Omental fat pad (tissue), 4 donors: Measurements from ENCODE around the gene BCL6B. TPM values are rescaled to one million over a fixed set of nuclear protein-coding genes. Genes with fewer than 3 reads are reported as not detected.
"Not testable (repeated sequence)": the region's sequence is repeated elsewhere in the genome, so short reads cannot be mapped to it uniquely, and the experiment has no call there.

Source experiments
- ATAC-seq: fragments of 150-250 bp; one replicate; pipeline ENCODE4 v1.9.1; 2016; ENCODE audit warnings: mild to moderate bottlenecking, moderate library complexity; ENCODE audit not compliant: low FRiP score
- DNase-seq: peaks from one replicate; pipeline ENCODE4 v3.0.0-alpha.2; 2019; ENCODE audit warnings: low spot score
- total RNA-seq, 4 donors: library from RNA; depleted of rRNA; stranded (reverse); fragments of >200 nt; gene quantifications; one replicate each; pipeline ENCODE4 v1.1.0, GENCODE V29; 2016
- TF ChIP-seq, protein P1 (sequence below), 3 donors: fragments of 450-650 bp; IDR thresholded peaks; one replicate each; pipeline ENCODE4 v1.5.1; 2016 to 2017; ENCODE audit warnings: antibody characterized with exemption in 3 of 3, mild to moderate bottlenecking in 3 of 3, moderate library complexity in 2 of 3

The BCL6B gene
- total RNA-seq, 4 donors from 2014 or later: 4.6 to 11.2 (median 8.2) TPM

DNA sequence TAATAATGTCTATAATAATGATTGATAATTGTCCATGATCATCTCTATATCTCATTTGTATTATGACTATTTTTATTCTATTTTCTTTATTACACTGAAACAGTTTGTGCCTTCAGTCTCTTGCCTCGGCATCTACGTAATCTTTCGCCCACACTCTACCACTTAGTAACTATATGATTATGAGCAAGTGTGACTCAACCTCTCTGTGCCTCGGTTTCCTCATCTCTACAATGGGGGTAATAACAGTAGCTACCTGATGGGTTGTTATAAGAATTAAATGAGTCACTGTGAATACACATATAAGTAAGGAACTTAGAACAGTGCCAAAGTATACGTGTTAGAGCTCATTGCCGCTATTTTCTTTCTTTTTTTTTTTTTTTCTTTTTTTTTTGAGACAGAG is 24.7 kb downstream of the BCL6B start:
- TF ChIP-seq, protein P1, sequence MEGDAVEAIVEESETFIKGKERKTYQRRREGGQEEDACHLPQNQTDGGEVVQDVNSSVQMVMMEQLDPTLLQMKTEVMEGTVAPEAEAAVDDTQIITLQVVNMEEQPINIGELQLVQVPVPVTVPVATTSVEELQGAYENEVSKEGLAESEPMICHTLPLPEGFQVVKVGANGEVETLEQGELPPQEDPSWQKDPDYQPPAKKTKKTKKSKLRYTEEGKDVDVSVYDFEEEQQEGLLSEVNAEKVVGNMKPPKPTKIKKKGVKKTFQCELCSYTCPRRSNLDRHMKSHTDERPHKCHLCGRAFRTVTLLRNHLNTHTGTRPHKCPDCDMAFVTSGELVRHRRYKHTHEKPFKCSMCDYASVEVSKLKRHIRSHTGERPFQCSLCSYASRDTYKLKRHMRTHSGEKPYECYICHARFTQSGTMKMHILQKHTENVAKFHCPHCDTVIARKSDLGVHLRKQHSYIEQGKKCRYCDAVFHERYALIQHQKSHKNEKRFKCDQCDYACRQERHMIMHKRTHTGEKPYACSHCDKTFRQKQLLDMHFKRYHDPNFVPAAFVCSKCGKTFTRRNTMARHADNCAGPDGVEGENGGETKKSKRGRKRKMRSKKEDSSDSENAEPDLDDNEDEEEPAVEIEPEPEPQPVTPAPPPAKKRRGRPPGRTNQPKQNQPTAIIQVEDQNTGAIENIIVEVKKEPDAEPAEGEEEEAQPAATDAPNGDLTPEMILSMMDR (IDR thresholded peaks at IDR 0.05): no peak
- ATAC-seq: no peak

DNA sequence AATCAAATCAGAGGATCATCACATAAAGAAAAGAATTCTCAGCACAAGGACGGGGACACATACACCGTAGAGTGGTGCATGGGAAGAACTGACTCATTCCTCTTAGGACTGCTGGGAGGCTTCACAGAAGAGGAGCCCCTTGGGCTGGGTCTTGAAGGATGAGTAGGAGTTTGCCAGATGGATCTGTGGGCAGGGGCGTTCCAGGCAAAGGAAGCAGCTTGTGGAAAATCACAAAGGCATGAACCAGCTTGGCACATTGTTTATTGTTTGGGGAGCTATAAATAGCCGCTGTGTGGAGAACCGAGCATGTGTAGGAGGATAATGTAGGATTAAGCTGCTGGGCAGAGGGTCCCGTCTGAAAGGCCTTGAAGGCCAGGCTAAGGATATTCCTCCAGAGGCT is 26.1 kb downstream of the BCL6B start:
- TF ChIP-seq, protein P1 (IDR thresholded peaks at IDR 0.05): no peak
- no peak for ATAC-seq
- DNase-seq: no peak

More for the DNA sequence above, 24.7 kb downstream of the BCL6B start:
- DNase-seq: no peak

DNA sequence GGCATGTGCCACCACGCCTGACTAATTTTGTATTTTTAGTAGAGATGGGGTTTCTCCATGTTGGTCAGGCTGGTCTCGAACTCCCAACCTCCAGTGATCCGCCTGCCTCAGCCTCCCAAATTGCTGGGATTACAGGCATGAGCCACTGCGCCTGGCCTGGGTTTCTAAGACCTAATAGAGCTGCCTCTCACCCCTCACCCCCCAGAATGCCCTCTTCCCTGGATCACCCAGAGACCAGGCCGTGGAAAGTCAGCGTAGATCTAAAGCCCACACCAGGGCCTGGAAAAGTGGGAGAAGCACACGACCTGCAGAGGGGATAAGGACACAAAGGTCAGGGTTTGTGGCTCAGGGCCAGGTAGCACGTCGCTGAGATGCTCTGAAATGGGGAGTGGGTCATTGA is 27.7 kb downstream of the BCL6B start:
- not testable (repeated sequence) for DNase-seq, ATAC-seq

DNA sequence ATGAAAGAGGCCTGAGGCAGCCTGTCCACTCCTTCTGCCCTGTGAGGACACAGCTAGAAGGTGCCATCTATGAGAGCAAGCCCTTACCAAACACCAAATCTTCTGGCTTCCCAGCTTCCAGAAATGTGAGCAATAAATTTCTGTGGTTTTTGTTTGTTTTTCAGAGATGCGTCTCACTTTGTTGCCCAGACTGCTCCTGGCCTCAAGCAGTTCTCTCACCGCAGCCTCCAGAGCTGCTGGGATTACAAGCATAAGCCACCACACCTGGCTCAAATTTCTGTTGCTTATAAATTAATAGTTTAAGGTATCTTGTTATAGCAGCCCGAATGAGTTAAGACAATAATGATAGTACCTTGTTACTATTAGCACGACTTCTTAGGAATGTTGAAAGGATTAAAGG is 33.5 kb downstream of the BCL6B start:
- no peak for ATAC-seq
- TF ChIP-seq, protein P1 (IDR thresholded peaks at IDR 0.05): no peak
- DNase-seq: no peak

DNA sequence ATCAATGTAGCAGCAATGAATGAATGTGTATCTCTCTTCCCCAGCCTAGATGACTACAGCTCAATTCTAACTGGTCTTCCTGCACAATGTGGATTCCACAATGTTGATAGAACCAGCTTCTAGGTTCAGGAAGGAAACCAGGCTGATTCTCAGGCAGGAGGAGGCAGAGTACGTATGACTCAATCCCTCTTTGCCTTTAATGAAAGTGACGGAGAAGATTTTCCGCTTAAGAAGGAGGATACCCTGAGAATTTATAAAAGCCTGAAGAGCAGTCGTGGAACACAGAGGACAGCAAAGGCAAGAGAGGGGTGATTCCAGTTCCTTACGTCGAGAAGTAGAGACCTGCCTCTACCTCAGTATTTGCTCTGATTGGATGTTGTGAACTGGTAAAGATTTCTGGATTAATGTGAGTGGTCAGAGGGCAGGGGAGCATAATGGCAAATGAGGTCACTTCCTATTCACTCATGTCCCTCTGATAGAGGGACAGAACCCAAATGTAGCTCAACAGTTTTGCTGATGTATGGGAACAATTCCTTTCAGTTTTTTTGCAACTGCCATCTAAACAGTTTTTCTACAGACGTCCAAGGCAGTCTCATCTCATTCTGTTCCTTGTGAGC is 36.1 kb downstream of the BCL6B start:
- no peak for ATAC-seq
- no peak for DNase-seq
- TF ChIP-seq, protein P1 (IDR thresholded peaks at IDR 0.05): no peak

DNA sequence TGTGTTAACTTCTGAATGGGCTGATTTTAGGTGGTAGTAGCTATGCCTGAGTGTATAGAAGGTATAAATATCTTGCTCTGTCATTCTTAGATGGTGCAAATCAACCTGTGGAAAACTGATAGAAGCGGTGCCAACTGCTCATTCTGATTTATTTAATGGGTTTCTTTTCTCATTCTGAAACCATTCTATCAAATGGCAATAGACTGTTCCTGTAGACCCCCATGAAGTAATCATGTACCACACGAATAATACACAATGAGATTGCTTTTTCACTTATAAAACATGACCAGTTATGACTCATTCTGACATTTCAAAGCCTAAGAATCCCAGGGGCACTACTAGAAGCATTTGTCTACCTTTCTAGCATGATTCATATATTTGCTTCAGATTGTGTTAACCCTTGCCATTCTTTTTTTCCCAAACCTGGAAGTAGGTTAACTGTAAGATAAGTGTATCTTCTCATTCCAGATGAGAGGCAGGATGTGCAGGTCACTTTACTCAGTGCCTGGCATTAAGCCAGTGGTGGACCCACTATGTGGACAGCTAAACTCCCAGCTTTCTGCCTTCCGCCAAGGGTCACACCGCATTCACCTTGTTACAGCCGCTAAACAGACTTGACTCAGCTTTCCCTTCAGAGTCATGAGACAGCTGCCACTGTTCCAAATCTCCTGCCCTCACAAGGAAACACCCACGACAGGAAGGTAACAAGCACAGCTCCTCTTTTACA is 37.5 kb downstream of the BCL6B start:
- ATAC-seq (peak; percentile 49), DNase-seq (no peak)
- TF ChIP-seq, protein P1 (IDR thresholded peaks at IDR 0.05): no peak

DNA sequence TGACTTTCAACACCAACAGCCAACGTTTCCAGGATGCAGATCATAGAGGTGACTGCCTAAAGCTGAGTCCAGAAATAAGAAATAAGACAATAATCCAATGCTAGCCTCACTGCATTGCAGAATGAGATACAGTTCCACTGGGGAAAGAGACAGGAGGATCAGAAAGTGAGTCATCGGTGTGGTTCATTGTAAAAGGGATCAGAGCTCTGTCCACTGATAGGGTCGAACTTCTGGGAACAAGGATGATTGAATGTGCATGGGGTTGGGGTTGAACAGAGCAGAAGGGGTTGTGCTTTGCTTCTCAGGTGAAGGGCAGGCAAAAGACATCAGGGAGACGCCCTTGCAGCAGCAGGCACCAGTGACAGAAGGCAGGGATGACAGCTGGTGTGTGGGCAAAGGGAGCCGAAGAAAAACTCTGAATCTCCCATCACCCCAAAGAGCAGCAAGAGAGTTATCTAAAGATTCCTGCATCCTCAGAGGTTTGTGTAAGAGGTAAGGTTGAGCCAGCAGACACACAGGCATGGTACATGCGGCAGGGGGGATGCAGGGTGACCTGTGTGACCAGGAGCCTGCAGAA is 40.8 kb downstream of the BCL6B start:
- ATAC-seq: no peak
- DNase-seq: no peak
- TF ChIP-seq, protein P1 (IDR thresholded peaks at IDR 0.05): no peak
